Activated T-cell treated with anti-CD3 and anti-CD28 coated beads for 24 hours (primary cell): ENCODE data around the gene DGKH.

Source experiments
- DNase-seq: peaks from one replicate; pipeline ENCODE4 v3.0.0-alpha.2; 2020; ENCODE audit warnings: low read depth

Gene DGKH, protein sequence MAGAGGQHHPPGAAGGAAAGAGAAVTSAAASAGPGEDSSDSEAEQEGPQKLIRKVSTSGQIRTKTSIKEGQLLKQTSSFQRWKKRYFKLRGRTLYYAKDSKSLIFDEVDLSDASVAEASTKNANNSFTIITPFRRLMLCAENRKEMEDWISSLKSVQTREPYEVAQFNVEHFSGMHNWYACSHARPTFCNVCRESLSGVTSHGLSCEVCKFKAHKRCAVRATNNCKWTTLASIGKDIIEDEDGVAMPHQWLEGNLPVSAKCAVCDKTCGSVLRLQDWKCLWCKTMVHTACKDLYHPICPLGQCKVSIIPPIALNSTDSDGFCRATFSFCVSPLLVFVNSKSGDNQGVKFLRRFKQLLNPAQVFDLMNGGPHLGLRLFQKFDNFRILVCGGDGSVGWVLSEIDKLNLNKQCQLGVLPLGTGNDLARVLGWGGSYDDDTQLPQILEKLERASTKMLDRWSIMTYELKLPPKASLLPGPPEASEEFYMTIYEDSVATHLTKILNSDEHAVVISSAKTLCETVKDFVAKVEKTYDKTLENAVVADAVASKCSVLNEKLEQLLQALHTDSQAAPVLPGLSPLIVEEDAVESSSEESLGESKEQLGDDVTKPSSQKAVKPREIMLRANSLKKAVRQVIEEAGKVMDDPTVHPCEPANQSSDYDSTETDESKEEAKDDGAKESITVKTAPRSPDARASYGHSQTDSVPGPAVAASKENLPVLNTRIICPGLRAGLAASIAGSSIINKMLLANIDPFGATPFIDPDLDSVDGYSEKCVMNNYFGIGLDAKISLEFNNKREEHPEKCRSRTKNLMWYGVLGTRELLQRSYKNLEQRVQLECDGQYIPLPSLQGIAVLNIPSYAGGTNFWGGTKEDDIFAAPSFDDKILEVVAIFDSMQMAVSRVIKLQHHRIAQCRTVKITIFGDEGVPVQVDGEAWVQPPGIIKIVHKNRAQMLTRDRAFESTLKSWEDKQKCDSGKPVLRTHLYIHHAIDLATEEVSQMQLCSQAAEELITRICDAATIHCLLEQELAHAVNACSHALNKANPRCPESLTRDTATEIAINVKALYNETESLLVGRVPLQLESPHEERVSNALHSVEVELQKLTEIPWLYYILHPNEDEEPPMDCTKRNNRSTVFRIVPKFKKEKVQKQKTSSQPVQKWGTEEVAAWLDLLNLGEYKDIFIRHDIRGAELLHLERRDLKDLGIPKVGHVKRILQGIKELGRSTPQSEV

DNA sequence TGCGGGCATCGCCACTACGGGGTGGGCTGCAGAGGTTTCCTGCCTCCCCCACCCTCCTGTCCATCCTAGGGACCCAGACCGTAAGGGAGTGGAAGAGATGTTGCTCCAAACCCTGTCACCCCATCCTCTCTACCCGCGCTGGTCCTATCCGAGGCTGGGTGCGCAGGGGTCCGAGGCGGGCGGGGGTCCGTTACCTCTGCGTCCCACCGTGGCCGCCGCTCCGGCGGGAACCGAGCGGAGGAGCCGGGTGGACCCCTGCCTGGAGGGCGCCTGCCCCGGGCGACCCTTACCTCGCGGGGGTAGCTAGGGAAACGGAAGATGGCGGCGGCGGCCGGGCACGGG, at the start of gene DGKH:
TSS of gene DGKH (plus strand) at position 307 of the 342 bp plus-strand sequence. CDS start 126 bp downstream, outside the sequence.
- DNase-seq = no peak

DNA sequence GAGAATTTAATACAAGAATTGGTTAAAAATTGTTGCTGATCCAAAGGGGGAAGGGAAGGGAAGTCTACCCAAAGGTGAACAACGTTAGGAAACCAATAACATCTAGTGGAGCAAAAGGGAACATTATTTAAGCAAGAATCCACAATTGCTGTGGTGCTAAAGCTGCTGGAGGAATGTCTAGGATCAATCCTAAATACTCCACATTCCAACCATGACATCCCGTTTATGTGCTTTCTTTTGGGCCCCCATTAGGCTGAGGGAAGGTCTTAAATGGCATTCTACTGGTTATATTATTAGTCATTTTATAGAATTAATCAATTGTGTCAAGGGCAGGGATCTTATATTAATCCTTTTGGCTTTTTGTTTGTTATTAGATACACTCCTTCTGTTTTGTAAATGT, 47.6 kb upstream of the DGKH start:
- DNase-seq = no peak

DNA sequence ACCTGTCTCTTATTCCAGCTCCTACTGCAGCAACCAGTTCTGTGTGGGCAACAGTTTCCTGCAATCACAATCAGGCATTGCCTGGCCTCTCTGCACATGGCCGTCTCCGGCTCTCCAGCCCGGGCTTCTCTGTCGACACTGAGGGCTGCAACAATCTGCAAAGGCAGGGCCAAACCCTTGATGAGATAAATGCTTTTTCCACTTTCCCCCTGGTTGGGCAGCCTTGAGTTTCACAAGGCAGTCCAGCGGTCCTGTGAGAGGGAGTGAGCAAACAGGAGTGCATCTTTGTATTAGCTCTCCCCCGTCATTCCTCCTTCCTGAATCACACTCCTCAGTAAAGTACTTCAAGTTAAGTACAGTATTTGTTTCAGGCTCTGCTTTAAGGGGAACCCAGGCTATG, 46.9 kb upstream of the DGKH start:
- no peak for DNase-seq

DNA sequence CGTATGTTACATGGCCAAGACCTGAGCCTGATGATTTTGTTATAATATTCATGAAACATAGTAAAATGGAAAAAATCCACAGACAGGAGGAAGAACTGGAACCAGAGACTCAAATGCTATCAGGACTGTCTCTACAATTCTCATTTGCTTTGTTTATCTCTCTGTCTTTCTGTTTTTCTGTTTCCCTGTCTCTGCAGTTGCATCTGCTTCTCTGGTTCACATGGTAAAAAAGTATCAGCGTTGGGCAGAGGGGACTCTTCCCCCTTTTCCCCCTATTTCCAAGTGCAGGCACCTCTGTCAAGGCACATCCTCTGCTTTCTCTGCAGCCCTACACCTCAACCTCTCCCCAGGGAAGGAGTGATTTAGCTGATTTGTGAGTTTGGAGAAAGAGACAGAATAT, 46.4 kb upstream of the DGKH start:
- DNase-seq = no peak

DNA sequence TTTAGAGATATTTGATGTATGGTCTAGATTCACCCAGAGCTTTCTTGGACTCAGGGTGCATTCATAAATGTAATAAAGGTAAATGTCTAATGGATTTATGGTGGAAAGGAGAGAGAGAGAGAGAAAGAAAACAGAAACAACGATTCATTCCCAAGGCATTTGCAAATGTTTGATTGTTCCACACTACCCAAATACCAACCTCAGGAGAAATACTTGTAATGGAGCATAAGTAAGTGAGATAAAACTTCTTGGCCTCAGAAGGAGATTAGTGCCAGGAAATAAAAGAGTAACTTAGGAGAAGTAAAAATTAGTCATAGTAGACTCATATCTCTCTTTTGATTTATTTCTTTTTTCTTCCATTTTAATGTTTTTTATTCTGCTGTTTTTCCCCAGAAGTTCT, 40.6 kb upstream of the DGKH start:
- DNase-seq = no peak

DNA sequence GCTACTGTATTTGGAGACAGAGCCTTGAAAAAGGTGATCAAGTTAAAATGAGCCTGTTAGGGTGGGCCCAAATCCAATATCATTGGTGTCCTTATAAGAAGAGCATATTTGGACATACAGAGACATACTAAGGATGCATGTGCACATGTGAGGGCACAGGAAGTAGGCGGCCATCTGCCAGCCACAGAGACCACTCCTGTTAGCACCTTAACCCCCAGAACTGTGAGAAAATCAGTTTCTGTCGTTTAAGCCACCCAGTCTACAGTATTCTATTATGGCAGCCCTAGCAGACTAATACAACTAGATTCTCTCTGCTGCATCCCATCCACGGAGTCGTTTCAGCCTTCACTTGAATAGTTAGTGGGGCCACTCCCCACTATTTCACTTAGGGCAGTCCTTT, 39.4 kb upstream of the DGKH start:
- no peak for DNase-seq

DNA sequence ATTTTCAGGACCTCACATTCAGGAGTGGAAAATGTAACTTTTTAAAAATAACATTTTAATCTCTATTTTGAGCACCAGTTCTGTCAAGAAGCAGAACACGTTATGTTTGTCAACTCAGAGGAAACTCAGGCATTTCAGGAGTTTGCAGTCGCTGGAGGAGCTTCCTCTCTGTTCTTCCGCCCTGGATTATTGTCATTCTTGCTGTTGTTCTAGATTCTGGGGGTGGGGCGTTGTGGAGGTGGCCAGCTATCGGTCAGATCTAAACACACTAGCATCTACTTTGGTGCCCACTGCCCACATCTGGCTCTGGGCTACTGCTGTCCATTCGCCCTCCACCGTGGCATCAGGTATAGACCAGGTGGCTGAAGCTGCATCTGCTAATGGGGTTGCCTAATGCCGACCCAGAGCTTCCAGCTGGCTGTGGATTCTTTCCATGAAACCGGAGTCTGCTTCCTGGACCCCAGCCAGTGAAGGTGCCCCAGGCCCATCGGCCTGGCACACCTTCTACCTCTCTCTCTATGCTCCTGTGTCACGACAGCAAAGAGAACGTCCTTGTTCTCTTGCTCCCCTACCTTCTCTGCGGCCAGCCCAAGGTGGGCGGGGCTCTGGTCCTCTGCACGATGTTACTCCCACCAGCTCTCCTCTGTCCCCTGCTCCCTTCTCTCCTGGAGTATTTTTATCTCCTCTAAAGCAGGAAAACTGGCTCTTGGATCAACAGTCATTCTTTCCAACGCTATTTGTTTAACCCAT, 36.7 kb upstream of the DGKH start:
- DNase-seq = no peak

DNA sequence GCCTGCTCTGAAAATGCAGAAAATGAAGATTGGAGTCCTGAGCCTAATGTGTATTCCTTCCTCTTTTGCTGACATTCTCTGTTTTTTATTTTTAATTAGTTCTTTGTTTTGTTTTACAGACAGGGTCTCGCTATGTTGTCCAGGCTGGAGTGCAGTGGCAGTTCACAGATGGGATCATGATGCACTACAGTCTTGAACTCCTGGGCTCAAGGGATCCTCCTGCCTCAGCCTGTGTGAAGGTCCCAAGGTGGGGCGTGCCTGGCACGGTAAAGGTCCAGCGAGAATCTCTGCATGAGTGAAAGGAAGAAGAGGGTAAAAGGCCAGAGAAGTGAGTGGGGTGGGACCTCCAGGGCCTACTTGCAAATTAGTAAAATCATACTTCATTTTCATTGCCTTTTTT, 34.3 kb upstream of the DGKH start:
- DNase-seq = no peak

DNA sequence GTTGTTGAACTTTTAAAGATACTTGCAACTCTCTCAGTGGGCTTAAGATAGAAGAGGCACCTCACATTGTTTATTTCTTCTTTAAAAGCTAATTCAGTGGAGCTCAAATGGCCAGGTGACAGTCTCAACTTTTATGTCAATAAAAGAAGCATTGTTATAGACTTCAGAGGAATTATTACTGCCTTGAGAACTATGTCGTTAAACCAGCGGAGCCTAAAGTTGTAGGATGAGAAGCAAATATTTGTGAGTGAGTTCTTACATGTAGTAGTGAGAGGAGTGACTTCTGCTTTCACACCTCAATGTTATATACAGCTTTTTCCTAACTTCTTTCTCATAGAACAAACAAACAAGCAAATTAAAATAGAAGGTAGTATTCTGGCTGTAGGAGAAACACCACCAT, 31.2 kb upstream of the DGKH start:
- no peak for DNase-seq

DNA sequence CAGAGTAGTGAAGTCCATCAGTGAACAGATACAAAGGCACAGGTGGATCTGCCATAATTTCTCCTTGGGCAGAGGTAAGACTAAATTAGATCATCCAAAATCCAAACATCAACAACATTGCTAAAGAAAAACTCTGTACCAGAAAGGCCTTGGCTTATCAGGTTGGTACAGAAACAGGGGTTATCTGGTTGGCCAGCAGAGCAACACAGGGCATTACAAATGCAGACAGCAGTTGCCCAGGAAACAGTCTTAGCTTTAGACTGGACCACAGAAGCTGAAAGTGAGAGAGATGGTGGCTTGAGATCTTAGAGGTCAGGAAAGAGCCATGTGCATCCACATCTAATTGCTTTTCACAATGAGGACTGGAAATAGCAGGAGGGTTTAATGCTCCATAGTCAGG, 26.6 kb upstream of the DGKH start:
- no peak for DNase-seq

DNA sequence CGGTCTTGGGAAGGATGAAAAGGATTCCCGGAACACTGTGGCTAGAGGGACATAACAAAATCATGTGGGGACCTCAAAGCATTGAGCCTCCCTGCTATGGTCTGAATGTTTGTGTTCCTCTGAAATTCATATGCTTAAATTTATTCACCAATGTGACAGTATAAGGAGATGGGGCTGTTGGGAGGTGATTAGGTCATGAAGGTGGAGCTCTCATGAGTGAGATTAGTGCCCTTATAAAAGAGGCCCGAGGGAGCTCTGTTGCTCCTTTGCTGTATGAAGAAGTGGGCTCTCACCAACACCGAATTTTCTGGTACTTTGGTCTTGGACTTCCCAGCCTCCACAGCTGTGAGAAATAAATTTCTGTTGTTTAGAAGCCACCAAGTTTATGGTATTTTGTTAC, 26.1 kb upstream of the DGKH start:
- DNase-seq = no peak

DNA sequence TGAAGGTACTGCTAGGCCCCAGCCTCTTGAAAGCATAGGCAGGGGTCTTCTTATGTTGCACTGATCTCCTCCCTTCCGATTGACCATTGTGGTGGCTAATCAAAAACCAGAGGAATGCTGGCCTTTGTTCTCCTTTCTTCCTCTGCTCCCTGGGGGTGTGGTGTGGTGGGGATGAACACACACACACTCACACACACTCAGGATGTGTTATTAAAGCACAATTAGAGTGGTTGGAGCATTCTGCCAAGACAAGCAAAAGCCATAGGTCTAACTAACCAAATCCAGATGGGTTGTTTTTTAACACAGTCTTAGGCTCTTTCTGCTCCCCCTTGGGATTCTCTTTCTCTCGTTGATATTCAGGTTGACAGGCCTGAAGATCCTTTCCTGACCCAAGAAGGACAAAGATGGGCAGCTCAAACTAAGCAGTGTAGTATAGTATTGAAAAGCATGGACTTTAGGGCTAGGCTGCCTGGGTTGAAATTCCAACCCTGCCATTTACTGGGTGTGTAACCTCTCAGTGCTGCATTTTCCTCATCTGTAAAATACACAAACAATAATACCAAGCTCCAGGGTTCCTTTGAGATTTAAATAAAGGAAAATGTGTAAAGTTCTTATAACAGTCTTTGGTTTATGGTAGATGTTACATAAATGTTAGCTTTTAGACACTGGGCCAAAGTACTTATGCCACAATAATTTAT, 25.5 kb upstream of the DGKH start:
- DNase-seq = no peak

DNA sequence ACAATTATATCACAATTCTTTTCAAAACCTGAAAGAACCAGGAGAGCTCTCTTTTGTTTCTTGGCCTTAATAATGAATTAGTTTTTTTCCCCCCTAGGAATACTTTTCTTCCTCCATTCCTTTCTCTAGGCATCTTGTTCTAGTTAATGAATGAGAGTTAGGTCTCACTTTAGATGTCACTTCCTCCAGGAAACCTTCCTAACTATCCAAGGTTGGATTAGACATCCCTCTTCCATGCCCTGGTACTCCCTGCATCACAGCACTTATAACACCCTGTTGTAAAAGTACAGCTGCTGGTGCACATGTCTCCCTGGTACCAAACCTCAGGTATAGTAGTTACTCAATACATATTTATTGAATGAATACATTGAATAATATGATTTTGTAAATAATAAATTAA, 21.2 kb upstream of the DGKH start:
- DNase-seq = no peak

DNA sequence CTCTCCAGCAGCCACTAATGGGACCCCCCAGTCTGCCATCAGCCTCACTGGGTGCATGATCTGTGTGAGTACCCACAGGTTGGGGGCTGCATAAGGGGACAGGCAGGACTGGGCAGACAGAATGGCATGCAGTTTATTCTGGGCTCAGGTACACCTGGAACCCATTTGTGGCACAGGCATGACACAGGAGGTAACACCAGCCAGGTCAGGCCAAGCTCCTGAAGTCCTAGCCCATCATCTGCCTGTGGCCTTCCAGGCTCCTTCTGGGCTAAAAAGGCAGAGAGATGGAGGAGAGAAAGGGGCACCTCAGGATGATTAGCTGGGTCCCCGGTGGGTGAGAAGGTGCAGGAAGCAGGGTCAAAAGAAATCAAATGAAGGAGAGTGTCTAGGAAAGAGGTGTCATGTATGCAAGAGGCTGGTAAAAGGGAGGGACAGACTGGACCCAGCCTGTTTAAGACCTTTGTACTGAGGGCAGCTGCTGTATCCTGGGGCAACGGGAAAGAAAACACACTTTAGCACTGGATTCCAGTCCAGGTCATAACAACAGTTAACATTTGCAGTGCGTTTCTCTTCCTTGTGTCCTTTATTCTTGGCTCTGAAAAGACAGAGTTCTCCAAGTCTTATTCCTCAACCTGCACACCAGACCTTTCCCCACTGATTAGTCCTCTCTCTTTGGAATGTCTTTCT, 20.2 kb upstream of the DGKH start:
- DNase-seq = no peak

DNA sequence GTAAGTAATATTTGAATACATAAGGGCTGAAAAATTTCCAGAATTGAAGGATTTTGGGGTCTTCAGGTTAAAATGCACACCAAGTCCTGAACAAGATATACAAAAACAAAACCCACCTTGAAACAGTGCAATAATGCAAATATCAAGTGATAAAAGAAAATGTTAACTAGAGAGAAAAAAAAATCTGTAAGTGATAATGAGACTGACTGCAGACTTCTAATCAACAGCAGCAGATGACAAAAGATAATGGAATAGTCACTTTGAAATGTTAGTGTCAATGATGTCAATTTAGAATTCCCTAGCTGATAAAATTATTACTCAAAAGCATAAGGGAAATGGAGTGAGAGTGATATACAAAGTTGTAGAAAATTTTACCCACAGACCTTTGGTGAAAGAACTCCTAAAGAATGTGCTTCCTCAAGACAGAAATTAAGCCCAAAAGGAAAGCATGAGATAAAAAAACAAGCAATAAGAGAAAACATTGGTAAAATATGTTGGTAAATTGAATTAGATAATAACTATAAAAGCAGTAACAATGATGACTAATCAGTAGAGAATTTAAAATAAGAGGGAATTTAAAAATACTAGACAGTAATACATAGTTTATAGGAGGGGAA, 12.4 kb upstream of the DGKH start:
- DNase-seq = no peak

DNA sequence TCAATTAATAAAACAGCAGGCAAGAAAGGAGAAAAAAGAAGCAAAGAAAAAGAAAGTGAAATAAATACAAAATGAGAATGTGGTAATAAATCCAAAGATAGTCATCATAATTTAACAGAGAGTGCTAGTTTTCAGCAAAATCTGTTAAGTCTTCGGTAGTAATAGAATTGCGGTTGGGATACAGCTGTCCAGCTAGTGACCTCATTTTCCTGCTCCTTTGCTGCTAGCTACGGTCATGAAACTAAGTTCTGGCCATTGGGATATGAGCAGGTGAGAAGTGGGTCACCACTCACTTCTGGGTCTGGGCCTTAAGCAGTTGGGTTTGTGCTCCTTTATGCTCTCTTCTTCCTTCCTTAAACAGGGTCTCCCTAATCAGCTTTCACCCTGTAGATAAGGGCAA, 11.7 kb upstream of the DGKH start:
- no peak for DNase-seq

DNA sequence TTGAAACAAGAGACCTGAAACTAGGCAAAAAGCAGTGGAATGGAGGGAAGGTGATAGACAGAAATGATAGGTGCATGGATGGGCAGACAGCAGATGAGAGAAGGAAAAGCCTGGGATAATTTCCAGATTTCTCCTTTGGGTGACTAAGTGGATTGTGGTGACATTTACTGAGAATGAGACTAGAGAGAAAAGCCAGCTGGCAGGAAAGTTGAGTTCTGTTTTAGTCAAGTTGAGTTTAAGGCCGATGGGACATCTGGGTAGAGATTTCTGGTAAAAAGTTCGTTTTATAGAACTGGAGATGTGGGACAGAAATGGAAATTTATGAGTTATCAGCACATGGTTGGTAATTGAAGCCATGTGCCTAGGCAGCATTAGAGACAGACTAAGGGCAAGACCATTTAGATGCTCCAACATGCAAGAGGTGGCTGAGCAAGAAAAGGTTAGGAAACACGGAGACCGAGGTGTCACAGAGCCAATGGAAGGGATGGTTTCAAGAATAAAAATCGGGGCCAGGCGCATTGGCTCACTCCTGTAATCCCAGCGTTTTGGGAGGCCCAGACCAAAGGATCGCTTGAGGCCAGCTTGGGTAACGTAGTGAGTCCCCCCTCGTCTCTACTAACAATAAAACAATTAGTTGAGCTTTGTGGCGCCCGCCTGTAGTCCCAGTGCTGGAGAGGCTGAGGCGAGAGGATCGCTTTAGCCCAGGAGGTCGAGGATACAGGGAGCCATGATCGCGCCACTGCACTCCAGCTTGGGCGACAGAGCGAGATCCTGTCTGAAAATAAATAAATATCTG, 9.6 kb upstream of the DGKH start:
- no peak for DNase-seq

DNA sequence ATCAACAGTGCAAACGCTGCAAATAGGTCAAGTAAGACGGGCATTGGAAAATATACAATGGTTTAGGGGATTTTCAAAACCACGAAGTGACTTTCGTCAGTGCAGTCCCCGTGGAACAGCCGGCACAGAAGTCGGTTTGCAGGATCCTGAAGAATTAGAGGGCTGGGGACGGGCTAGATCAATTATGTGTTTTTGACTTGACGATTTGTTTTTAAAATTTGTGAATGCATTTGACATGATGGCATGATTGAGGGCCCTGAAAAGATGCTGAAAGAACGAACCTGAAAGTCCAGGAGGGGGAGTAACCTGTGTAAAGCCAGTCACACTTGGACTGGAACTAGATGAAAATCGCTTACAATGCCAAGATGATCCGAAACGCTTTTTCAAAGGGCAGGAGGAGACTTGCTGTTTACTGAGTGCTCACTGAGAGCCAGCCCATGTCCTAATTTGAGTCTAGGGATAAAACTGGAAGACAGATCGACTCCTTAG, 8.9 kb upstream of the DGKH start:
- no peak for DNase-seq
